Kidney capillary endothelial cell (primary cell): ENCODE data around the gene SULT1A1.
"Not testable (repeated sequence)": the region's sequence is repeated elsewhere in the genome, so short reads cannot be mapped to it uniquely, and the experiment has no call there.

Source experiments
- DNase-seq: peaks from one replicate; pipeline ENCODE4 v3.0.0-alpha.2; 2018; ENCODE audit warnings: low spot score

The SULT1A1 gene

GRCh38 chr16:28608867-28609596, 812 bp downstream of the SULT1A1 start:
- DNase-seq: not testable (repeated sequence)

GRCh38 chr16:28608496-28608808, 1.4 kb downstream of the SULT1A1 start:
- not testable (repeated sequence) for DNase-seq

- not testable (repeated sequence) for DNase-seq
These were observed 2.0 kb downstream of the SULT1A1 start for GRCh38 chr16:28607681-28608495.

- DNase-seq: no peak
These were observed 2.7 kb downstream of the SULT1A1 start for GRCh38 chr16:28607116-28607623.

GRCh38 chr16:28606291-28607115, 3.3 kb downstream of the SULT1A1 start:
- DNase-seq: no peak

GRCh38 chr16:28604186-28604565, 5.7 kb downstream of the SULT1A1 start:
- no peak for DNase-seq

GRCh38 chr16:28603381-28604185, 6.3 kb downstream of the SULT1A1 start:
- DNase-seq: no peak

GRCh38 chr16:28602529-28602928, 7.3 kb downstream of the SULT1A1 start:
- no peak for DNase-seq

- not testable (repeated sequence) for DNase-seq
These were observed 7.8 kb downstream of the SULT1A1 start for GRCh38 chr16:28602062-28602461.

- DNase-seq: not testable (repeated sequence)
These were observed 8.3 kb downstream of the SULT1A1 start for GRCh38 chr16:28601589-28601988.

GRCh38 chr16:28600965-28601364, 8.9 kb downstream of the SULT1A1 start:
- DNase-seq: not testable (repeated sequence)

- not testable (repeated sequence) for DNase-seq
These were observed 10.2 kb downstream of the SULT1A1 start for GRCh38 chr16:28599377-28600285.

GRCh38 chr16:28597692-28598261, 12.1 kb downstream of the SULT1A1 start:
- no peak for DNase-seq

- no peak for DNase-seq
These were observed 12.8 kb downstream of the SULT1A1 start, which contains the start of gene SULT1A2 for GRCh38 chr16:28596840-28597691. TSS of gene SULT1A2 (minus strand) at chr16:28597050. CDS start at chr16:28595930, 1,120 bp downstream.

GRCh38 chr16:28596115-28596630, 13.7 kb downstream of the SULT1A1 start:
- no peak for DNase-seq

- DNase-seq: not testable (repeated sequence)
These were observed 14.4 kb downstream of the SULT1A1 start for GRCh38 chr16:28595451-28595850.

GRCh38 chr16:28592979-28593553, 16.8 kb downstream of the SULT1A1 start:
- DNase-seq: no peak

- no peak for DNase-seq
These were observed 17.3 kb downstream of the SULT1A1 start for GRCh38 chr16:28592511-28592910.
